C4-2B (cell line): ENCODE data around the gene ARHGEF25.
"Not testable (repeated sequence)": the region's sequence is repeated elsewhere in the genome, so short reads cannot be mapped to it uniquely, and the experiment has no call there.

Source experiments
- H3K27ac ChIP-seq: fragments of 450-650 bp; 2 replicates; pipeline ENCODE4 v1.5.1; 2017
- CTCF ChIP-seq: fragments of 450-650 bp; conservative IDR thresholded peaks from 2 replicates; pipeline ENCODE4 v1.5.1; 2017; ENCODE audit warnings: mild to moderate bottlenecking
- ZFX ChIP-seq: fragments of 450-650 bp; IDR thresholded peaks from 2 replicates; pipeline ENCODE4 v1.6.1; 2017

Gene ARHGEF25

GRCh38 chr12:57630891-57631433, 19.7 kb downstream of the ARHGEF25 start:
- TF ChIP-seq ZFX (no peak), CTCF (no peak)
- no peak overlapping the region for H3K27ac ChIP-seq

- TF ChIP-seq ZFX (no peak), CTCF (no peak)
- no peak overlapping the region; the same call in 1 of the 2 replicates for H3K27ac ChIP-seq
These were observed 20.4 kb downstream of the ARHGEF25 start for GRCh38 chr12:57631566-57632072.

GRCh38 chr12:57632073-57632957, 21.1 kb downstream of the ARHGEF25 start:
- no peak for TF ChIP-seq ZFX
- no peak for TF ChIP-seq CTCF
- peak overlapping the region; percentile 57 for H3K27ac ChIP-seq

- H3K27ac ChIP-seq: peak within 1 kb of the TSS; percentile 57
- TF ChIP-seq CTCF (peak; percentile 97), ZFX (no peak)
These were observed 22.0 kb downstream of the ARHGEF25 start, which contains the start of gene B4GALNT1 for GRCh38 chr12:57632958-57633840. Gene B4GALNT1 (minus strand): TSS chr12:57633201. CDS start chr12:57632132, 1,069 bp downstream.

GRCh38 chr12:57636731-57637130, 25.5 kb downstream of the ARHGEF25 start:
- not testable (repeated sequence) for H3K27ac ChIP-seq

- no peak overlapping the region for H3K27ac ChIP-seq
- TF ChIP-seq CTCF: peak; percentile 35
- TF ChIP-seq ZFX: no peak
These were observed 26.1 kb downstream of the ARHGEF25 start for GRCh38 chr12:57637364-57637763.

- H3K27ac ChIP-seq: no peak overlapping the region
- no peak for TF ChIP-seq CTCF
- no peak for TF ChIP-seq ZFX
These were observed 26.9 kb downstream of the ARHGEF25 start for GRCh38 chr12:57638096-57638495.
